CD1c-positive myeloid dendritic cell (primary cell): ENCODE data around the gene NCS1.

ENCODE experiments used
- DNase-seq: peaks from one replicate; pipeline ENCODE4 v3.0.0-alpha.2; 2016; ENCODE audit errors: extremely low spot score

Gene NCS1

GRCh38 chr9:130176760-130177159, 4.6 kb downstream of the NCS1 start:
- DNase-seq, result no peak

DNA sequence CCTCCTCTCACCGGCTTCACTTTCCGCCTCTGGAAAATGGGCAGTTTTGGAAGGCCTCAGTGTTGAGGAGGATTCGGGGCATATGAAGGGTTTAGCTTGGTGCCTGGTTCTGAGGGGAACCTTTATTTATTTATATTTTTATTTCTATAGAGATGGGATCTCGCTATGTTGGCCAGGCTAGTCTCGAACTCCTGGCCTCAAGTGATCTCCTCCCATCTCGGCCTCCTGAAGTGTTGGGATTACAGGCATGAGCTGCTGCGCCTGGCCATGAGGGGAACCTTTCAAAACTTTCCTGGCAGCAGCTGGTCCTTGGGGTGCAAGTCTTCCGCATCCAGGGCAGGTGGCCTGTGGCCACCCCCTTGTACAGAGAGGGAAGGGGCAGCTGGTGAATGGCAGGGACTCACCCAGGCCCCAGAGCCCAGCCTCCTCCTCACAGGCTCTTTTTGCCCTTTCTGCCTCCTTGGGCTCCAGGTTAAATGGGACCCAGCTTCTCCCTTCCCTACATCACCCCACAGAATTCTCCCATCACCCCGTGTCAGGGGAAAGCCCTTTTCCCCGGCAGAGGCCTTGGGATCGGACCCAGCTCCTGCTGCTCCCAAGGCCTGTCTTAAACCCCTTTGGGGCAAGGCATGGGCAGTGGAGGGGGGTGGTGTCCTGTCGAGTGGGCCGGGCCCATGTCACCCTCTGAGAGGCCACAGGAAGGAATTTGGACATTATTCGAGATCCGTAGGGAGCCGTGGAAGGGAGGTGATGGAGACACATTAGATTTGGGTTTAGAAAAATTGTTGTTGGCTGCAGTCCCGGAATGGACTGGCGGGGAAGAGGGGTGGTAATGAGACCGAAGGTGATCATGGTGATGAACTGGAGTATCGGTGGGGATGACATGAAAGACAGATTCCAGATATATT, 5.9 kb downstream of the NCS1 start:
- DNase-seq, result no peak

GRCh38 chr9:130179331-130179907, 7.2 kb downstream of the NCS1 start:
- no peak for DNase-seq

GRCh38 chr9:130180516-130180915, 8.3 kb downstream of the NCS1 start:
- DNase-seq, result no peak

DNA sequence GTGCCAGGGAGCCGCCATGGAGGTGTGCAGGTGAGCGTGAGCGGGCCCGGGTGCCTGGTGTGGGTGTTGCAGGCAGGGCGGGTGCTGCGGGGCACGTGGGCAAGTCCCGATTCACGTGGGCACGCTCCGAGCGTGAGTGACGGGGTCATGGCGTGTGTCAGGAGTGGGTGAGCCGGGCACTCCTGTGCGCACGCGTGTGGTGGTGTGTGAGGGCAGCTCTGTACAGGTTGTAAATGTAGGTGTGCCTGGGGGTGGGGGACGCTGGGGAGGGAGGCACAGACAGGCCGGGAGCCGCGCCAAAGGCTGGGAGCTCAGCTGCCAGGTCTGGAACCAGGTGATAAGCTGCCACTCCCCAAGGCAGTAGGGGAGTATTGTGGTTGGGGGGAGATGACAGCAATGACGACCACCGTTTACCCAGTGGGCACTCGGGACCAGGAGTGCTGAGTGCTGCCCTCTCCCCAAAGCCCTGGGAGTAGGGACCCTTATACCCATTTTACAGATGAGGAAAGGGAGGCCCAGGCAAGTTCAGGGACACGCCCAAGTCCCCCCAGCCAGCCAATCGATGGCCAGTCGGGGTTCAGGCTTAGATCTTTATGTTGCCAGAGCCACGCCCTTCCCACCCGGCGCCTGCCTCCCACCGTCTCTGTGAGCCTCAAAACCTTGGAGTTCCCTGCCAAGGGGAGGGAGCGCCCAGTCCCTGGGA, 9.6 kb downstream of the NCS1 start:
- no peak for DNase-seq

DNA sequence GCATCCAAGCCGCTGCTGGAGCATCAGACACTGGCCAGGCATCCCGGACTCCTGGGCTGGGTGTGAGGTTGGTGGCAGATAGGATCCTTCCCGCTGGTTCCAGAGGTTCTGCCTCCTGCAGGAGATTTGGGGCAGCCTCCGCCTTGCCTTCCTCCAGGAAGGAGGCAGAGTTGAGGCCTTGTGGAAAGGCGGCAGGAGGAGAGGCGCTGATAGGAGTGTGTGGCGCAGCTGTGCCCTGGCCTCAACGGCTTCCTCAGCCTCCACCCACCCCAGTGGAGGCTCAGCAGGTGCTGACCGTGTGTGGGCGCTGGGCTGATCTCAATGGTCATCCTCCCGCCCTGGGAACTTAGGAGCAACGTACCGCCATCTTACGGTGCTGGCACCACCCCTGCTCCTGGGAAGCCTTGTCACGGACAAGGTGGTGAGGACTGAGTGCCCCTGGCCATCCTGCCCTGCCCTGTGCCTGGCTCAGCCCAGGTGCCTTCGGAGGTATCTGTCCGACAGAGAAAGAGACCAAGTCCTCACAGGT, 10.2 kb downstream of the NCS1 start:
- no peak for DNase-seq

- no peak for DNase-seq
Observed at GRCh38 chr9:130183133-130183762, 11.0 kb downstream of the NCS1 start.

DNA sequence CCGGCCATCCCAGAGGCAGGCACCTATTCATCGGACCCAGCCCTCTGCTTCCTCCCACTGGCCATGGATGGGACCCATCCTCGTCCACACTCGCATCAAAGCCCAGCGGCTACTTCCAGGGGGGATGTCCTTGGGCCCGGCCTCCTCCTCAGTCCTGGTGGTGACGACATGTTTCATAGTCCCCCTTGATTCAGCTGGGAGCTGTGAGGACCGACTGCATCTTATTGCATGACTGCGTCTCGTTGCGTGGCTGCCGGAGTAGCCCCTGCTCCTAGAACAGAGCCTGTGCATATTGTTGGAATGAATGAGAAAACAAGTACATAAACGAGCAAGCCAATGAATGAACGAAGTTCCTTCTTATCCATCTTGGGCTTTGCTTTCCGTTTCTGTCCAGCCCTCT, 12.8 kb downstream of the NCS1 start:
- DNase-seq, result no peak

DNA sequence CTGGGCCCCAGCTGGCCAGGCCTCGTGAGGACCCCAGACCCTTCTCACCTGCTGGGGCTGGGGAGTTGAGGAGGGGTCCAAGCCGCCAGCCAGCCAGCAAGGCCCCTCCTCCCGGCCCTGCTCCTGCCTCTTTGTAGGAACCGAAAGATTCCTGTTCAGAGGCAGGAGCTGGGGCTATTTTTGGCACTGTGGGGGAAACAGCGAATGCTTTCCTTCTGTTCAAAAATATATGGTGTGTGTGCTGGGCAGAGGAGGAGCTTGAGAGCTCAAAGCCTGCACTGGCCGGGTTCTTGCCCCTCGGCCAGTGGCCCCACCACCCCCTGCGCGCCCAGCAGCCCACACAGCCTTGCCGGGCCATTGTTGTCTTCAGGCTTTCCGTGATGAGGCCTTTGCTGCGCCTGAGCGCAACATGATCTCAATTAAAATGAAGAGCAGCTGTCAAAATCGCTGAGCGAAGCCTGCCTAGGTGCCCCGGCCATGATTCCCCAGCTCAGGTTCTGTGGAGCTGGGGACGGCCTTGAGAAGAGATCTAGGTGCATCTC, 13.4 kb downstream of the NCS1 start:
- DNase-seq, result no peak

- no peak for DNase-seq
Observed at GRCh38 chr9:130186051-130186450, 13.8 kb downstream of the NCS1 start.

DNA sequence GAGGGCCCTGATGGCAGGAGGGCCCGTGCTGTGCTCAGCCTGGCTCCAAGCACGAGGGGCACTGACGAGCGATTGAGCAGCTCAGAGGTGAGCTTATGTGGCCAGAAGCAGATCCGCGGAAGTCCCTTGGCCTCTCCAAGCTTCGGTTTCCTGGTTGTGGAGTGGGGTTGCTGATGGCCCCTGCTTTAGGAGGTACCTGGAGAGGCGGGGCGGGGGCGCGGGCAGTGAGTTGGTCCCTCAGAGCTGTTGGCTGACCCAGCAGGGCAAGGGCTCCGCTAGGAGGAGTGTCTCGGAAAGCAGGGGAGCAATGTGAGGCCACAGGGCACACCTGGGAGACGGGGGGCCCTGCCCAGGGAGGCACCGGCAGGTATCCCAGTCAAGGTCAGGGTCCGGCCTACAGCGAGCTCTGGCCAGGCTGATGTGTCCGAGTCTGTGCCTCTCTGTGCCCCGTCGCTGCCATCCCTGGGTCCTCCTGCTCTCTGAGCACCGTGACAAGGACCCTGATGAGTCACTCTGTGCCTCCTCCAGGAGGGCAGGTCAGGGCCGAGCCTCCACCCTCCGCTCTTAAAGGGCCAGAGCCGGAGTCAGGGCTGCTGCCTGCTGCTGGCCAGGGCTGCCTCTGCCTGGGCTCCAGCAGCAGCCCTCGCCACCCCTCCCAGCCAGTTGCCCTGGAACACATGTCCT, 14.8 kb downstream of the NCS1 start:
- no peak for DNase-seq

- DNase-seq, result no peak
Observed at GRCh38 chr9:130187523-130187846, 15.3 kb downstream of the NCS1 start.

DNA sequence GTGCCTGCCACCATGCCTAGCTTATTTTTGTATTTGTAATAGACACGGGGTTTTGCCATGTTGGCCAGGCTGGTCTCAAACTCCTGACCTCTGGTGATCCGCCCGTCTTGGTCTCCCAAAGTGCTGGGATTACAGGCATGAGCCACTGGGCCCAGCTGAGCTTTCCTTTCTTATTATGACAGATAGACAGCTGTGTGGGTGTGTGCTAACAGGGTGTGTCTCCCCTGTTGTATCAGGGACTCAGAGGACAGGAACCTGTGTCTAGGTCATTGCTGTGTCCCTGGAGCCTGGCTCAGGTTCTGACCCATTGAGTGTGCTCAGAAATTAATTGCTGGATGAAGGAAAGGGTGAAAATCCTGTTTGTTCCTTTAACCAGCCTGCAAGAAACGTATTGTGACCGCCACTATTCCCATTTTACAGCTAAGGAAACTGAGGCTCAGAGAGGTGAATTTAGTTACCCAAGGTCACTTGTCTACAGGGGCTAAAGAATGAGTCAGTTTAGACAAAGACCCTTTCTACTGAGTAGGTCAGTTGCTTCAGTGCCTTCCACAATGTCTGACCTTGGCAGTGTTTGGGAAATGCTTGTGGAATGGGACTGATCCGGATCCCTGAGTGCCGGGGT, 16.8 kb downstream of the NCS1 start:
- DNase-seq, result no peak

- DNase-seq, result no peak
Observed at GRCh38 chr9:130189840-130190239, 17.6 kb downstream of the NCS1 start.

- DNase-seq, result no peak
Observed at GRCh38 chr9:130191068-130191748, 19.0 kb downstream of the NCS1 start.

- no peak for DNase-seq
Observed at GRCh38 chr9:130191749-130192120, 19.5 kb downstream of the NCS1 start.

DNA sequence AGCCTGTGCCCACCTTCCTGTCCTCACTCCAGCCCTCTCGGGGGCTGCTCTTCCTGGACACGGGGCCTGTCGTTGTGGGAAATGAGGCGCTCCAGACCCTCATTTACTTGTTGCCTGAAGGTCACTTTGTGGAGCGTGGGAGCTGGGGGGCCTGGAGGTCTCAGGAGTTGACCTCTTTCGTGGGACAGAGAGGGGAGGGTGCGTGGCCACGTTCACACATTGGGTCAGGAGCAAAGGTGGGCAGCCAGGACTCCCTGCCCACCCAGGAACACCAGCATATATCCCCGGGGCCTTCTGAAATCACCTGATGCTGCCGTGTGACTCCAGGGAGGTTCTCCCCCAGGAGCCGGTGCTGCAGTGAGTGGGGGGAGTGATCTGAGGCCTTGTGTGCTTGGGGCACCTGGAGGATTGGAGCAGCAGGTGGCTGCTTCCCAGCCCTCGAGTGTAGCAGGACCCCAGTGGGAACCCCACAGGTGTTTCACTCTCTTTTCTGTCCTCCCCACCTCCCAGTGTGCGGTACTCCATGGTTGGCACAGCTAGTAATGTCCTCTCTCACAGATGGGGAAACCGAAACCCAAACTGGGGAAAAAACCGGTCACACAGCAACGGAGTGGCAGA, 20.3 kb downstream of the NCS1 start:
- DNase-seq, result no peak

DNA sequence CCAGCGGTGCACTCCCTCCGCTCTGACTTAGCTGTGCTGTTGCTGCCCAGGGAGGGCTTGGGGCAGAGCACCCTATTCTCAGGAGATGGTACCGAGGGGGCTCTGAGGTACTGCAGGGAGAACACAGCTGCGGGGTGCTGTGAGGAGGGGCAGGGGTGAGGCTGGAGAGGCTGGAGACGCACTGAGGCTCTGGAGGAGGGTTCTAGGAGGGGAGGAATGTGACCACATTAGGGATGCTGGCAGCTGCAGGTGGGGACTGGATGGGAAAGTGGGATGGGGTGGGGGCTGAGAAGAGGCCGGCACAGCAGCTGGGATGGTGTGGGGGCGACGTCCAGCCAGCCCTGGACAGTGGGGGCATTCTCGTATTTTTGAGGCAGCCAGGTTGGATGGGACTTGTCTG, 20.9 kb downstream of the NCS1 start:
- no peak for DNase-seq

DNA sequence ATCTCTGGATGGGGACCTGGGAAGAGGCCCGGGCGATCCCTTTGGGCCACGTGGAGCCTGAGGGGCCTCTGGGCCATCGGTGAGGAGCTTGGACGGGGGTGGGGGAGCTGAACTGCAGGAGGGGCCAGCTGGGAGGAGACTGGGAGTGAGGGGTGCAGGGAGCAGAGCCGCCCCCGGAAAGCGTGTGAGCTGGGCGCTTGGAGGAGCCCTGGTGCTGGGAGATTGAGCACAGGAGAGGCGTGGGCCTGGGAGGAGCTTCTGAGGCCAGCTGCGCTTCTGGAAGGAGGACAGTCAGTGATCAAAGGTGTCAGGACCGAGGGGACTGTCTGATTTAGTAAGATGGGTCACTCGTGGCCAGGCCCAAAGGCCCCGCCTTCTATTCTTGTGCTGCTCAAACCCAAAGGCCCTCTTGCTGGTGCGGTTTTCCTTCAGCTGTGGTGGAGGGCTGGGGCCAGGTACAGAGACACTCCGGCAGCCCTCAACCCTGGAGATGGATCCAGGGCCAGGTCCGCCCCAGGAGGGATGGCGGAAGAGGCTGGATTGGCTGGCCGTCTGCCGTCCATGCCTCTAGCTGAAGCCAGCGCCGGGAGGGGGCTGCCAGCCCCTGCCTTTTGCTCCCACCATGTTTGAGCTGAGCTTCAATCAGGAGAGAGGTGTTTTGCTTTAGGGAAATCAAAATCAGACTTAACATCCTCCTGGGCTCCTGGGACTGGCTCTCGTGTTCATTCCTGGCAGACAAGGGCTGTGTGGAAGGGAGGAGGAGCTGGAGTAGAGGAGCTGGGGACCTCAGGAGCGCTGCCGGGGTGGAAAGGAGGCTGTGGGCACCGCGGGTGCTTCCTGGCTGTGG, 21.6 kb downstream of the NCS1 start:
- no peak for DNase-seq
